Measurements from ENCODE around the gene ITGB4. TPM values are rescaled to one million over a fixed set of nuclear protein-coding genes. Genes with fewer than 3 reads are reported as not detected.

The ITGB4 gene
- total RNA-seq, 1 donor from 2014 or later: 9.7 TPM

DNA sequence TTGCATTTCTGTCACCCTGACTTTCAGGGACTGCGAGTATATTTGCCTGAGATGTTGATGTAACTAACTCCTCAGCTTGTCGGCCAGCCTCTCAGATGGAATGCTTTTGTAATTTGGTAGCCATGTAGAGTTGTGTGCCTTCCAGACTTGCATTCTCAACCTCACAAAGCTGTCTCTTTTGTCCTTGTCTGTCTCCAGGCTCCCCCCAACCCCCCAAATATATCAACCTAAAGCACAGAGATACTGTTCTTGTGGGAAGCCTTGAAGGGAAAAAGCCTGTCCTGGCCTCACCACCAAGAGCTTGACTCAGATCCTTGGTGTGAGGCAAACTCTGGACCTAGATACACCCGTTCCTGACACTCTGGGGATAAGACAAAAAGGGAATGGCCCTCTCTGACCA lies 35.8 kb upstream of the ITGB4 start:
- no peak for DNase-seq (ENCODE audit: low spot score, unreplicated experiment)
- Mint-ChIP-seq H3K4me1 (ENCODE audit: low read depth) (no peaks in the 10 kb centered on the region), H3K36me3 (ENCODE audit: insufficient read depth) (peaks cover 1% of the 10 kb centered on the region), H3K9me3 (ENCODE audit: low read depth) (no peaks in the 10 kb centered on the region), H3K27me3 (no peaks in the 10 kb centered on the region), H3K27ac (peak overlapping the region; percentile 7), H3K4me3 (ENCODE audit: low read depth) (no peak overlapping the region)
- TF ChIP-seq, protein P1, sequence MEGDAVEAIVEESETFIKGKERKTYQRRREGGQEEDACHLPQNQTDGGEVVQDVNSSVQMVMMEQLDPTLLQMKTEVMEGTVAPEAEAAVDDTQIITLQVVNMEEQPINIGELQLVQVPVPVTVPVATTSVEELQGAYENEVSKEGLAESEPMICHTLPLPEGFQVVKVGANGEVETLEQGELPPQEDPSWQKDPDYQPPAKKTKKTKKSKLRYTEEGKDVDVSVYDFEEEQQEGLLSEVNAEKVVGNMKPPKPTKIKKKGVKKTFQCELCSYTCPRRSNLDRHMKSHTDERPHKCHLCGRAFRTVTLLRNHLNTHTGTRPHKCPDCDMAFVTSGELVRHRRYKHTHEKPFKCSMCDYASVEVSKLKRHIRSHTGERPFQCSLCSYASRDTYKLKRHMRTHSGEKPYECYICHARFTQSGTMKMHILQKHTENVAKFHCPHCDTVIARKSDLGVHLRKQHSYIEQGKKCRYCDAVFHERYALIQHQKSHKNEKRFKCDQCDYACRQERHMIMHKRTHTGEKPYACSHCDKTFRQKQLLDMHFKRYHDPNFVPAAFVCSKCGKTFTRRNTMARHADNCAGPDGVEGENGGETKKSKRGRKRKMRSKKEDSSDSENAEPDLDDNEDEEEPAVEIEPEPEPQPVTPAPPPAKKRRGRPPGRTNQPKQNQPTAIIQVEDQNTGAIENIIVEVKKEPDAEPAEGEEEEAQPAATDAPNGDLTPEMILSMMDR (IDR thresholded peaks at IDR 0.05; ENCODE audit: unreplicated experiment): no peak

GRCh38 chr17:75688209-75688825 lies 32.9 kb upstream of the ITGB4 start:
- no peaks in the 10 kb centered on the region for H3K27me3 Mint-ChIP-seq
- no peaks in the 10 kb centered on the region for H3K9me3 Mint-ChIP-seq (ENCODE audit: low read depth)
- H3K27ac Mint-ChIP-seq: peak overlapping the region; percentile 27
- H3K4me1 Mint-ChIP-seq (ENCODE audit: low read depth): no peaks in the 10 kb centered on the region
- H3K4me3 Mint-ChIP-seq (ENCODE audit: low read depth): no peak overlapping the region
- peaks cover 4% of the 10 kb centered on the region for H3K36me3 Mint-ChIP-seq (ENCODE audit: insufficient read depth)
- no peak for DNase-seq (ENCODE audit: low spot score, unreplicated experiment)
- TF ChIP-seq, protein P1 (IDR thresholded peaks at IDR 0.05; ENCODE audit: unreplicated experiment): no peak

DNA sequence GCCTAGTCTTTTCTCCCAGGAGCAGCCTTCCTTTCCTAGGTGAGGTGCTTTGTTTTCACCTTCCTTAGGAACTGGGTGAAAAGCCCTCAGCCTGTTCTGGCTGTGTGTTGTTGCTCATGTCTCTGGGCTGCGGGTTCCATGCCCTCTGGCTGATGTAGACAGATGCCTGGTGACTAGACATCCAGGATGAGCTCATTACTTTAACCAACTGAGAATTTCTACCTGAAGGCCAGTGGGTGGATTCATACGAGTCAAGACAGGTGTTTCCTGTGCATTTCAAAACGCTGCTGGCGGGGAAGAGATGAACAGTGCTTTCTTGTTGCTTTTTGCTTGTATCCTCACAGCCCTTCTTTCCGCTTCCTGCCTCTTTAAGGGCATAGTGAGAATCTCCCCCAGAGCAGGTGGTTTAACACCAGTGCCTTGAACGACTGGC lies 31.8 kb upstream of the ITGB4 start:
- H3K9me3 Mint-ChIP-seq (ENCODE audit: low read depth): no peaks in the 10 kb centered on the region
- no peaks in the 10 kb centered on the region for H3K27me3 Mint-ChIP-seq
- no peak overlapping the region for H3K27ac Mint-ChIP-seq
- DNase-seq (ENCODE audit: low spot score, unreplicated experiment): no peak
- TF ChIP-seq, protein P1 (IDR thresholded peaks at IDR 0.05; ENCODE audit: unreplicated experiment): no peak
- no peak overlapping the region for H3K4me3 Mint-ChIP-seq (ENCODE audit: low read depth)
- no peaks in the 10 kb centered on the region for H3K4me1 Mint-ChIP-seq (ENCODE audit: low read depth)
- H3K36me3 Mint-ChIP-seq (ENCODE audit: insufficient read depth): peaks cover 5% of the 10 kb centered on the region

DNA sequence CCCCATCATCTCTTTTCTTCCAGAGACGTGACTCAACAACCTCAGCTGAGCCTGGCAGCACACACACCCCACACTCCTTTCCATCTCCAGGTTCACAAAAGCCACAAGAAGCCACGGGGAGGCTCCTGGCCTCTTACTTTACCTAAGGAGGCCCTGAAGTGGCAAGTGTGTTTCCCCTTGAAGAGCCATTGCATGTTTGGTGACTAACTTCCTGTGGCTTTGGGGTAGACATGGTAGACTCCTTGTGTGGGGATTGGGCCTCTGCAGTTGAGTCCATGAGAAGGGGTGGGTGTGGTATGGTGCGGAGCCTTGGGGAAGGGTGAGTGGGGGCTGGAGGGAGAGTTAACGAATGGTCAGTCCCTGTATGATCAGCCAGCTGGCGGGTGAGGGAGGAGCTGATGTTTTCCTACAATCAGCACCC lies 29.9 kb upstream of the ITGB4 start:
- Mint-ChIP-seq H3K27me3 (no peaks in the 10 kb centered on the region), H3K4me3 (ENCODE audit: low read depth) (no peak overlapping the region), H3K27ac (peak overlapping the region; percentile 67), H3K9me3 (ENCODE audit: low read depth) (no peaks in the 10 kb centered on the region), H3K4me1 (ENCODE audit: low read depth) (no peaks in the 10 kb centered on the region), H3K36me3 (ENCODE audit: insufficient read depth) (peaks cover 7% of the 10 kb centered on the region)
- TF ChIP-seq, protein P1 (IDR thresholded peaks at IDR 0.05; ENCODE audit: unreplicated experiment): no peak
- DNase-seq (ENCODE audit: low spot score, unreplicated experiment): no peak

DNA sequence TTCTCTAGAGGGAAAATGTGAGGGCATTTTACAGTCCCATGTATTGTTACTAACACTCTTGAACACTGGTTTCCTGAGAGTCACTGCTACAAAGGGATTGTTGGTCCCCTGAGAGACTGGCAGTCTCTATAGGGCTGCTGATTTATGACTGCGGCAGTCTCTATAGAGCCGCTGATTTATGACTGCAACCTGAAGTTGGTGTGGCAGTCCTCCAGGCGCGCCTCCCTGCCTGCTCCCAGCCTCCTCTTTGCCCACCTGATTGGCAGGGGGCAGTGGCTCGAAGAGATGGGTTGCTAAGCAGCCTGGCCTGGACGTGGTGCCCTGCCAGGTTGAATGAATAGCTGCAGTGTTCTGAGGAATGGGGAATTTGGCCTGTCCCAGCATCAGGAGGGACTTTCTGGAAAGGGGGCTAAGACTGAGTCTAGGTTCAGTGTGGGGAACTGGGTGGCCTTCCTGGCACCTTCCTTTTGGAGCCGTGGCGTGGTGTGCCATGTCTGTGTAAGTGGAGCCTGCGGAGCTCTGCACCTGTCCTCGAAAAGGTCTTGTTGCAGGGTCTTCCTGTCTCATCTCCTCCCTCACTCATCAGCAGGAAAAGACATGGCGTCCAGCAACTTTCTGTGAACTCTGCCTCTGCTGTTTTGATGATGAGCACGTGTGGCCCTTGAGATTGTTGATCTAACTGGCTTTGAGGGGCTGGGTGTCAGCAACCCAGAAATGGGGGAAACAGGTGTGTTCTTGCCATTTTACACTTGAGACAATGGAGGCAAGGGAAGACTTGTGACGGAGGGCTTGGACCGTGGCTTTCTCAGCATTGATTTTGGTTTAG lies 29.2 kb upstream of the ITGB4 start:
- TF ChIP-seq, protein P1 (IDR thresholded peaks at IDR 0.05; ENCODE audit: unreplicated experiment): no peak
- no peak overlapping the region for H3K27ac Mint-ChIP-seq
- H3K36me3 Mint-ChIP-seq (ENCODE audit: insufficient read depth): peaks cover 7% of the 10 kb centered on the region
- peaks cover under 1% of the 10 kb centered on the region for H3K4me1 Mint-ChIP-seq (ENCODE audit: low read depth)
- DNase-seq (ENCODE audit: low spot score, unreplicated experiment): no peak
- no peaks in the 10 kb centered on the region for H3K27me3 Mint-ChIP-seq
- H3K9me3 Mint-ChIP-seq (ENCODE audit: low read depth): no peaks in the 10 kb centered on the region
- H3K4me3 Mint-ChIP-seq (ENCODE audit: low read depth): no peak overlapping the region

All from progenitor cell of endocrine pancreas (in vitro differentiated cells).